GM08714 (cell line): ENCODE data around the gene WDR73.
A peak's percentile ranks its signal among the peaks of the same experiment; 100 is the strongest.

Experiments
- H3K4me3 ChIP-seq: fragments of 200-500 bp; sonication (Bioruptor generic); 2 replicates; pipeline ENCODE4 v1.5.1; 2014; ENCODE audit warnings: mild to moderate bottlenecking, low read length, inconsistent platforms
- ZNF274 ChIP-seq: IDR thresholded peaks from 2 replicates; pipeline ENCODE4 v1.6.1; 2012; ENCODE audit warnings: mild to moderate bottlenecking, low read depth, low read length

WDR73 gene

DNA sequence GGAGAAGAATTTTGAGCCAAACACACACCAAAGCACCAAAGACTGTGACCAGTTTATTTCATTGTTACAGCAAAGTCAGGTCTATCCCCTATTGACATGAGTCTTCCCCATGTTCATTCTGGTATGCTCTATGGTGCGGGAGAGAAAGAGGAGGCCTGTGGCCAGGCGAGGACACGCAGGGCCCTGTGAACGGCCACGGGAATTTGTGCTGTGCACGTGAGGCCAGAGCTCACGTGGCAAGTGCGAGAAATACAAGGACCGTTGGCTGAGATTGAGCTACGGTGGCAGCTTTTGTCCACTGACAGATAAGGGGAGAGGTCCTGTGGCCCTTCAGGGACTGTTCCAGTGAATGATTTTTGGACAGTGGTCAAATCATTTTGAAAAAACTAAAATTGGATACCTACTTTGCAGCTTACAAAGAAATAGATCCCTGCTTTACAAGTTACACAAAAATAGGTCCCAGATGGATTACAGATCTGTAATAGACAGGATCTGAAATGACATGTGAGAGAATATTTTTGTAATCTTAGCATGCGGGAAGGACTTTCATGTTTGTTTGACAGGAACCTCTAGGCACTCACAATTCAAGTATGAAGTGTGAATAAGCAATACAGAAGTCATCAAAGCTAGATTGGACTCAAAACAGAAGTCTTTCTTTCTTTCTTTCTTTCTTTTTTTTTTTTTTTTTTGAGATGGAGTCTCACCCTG lies 44.1 kb downstream of the WDR73 start:
- H3K4me3 ChIP-seq = no peak overlapping the region
- no peak for TF ChIP-seq ZNF274

DNA sequence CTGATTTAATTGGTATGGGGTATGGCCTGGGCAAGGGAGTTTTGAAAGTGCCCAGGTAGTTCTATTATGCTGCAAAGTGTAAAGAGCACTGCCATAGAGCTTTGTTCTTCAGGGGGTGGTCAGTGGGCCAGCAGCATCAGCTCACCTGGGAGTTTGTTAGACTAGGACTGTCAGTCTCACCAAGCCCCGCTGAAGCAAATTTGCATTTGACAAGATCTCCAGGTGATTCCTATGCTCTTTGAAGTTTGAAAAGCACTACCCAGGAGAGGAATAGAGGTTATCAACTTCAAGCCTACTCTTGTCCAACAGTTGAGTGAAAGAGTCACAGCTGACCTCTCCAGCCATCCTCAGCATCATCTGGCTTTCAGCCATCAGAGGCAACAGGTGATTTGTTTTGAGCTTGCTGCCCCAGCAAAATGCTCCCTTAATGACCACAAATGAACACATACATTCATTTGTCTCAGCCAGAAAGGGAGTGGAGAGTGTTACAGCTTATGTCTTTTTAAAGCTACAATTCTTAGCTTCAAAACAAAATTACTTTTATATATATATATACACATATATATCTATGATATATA lies 45.3 kb downstream of the WDR73 start:
- H3K4me3 ChIP-seq = no peak overlapping the region
- no peak for TF ChIP-seq ZNF274

DNA sequence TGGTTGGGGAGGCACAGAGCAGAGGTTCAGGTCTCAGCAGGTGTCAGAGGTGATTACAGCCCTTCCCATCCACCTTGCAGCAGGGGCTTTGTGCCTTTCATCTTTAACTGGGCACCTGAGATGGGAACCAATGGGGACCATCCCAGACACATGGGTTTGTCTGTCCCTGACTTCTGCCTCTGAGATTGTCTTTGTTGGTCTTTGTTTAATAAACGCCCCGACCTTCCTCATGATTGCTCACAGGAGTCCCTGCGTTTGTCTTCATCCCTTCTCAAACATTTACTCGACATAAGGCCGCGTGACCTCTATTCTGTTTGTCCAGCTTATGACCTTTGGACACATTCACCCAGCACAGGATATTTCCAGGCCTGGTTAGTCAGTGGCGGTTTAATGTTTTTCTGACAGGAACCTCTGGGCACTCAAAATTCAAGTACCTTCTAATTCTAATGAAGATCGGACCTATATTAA lies 47.4 kb downstream of the WDR73 start:
- H3K4me3 ChIP-seq = no peak overlapping the region
- TF ChIP-seq ZNF274 = no peak

DNA sequence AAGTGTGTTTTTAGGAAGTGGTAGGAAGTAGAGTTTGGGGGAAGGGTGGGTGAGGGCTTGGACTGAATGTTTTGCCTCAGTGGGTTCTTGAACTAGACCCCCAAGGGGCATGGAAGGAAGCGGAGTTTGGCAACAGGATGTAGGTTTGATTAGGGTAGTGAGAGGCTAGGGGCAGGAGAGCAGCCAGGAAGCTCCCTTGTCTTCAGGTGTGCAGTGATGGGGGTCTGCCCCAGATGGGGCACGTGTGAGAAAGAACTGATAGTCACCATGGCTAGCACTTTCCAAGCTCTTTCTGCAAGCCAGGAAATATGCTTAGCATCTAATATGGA lies 48.6 kb downstream of the WDR73 start:
- H3K4me3 ChIP-seq = no peak overlapping the region
- no peak for TF ChIP-seq ZNF274

DNA sequence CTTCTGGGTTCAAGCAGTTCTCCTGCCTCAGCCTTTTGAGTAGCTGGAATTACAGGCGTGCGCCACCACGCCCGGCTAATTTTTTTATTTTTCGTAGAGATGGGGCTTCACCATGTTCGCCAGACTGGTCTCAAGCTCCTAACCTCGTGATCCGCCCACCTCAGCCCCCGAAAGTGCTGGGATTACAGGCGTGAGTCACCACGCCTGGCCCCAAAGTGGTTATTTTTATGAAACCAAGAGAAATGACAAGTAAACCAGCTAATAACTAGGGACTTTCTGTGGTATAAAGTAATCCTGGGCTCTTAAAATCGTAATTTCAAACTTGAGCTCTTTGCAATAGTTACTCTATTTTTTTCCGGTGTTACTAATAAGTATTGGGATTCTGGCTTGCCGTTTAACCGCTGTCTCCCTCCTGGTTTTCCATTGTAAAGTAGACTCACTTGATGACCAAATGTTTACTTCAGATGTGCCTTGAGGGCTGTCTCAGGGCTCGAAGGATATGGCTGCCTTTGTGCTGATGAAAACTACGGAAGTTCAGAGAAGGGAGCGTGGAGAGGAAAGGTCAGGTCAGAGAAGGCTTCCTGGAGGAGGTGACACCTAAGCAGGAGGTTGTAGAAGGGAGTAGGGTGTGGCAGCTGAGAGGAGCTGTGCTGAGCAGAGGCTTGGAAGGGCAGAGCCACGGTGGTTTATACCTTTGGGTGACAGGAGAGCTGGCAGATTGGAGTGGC lies 49.1 kb downstream of the WDR73 start:
- TF ChIP-seq ZNF274 = no peak
- no peak overlapping the region for H3K4me3 ChIP-seq

GRCh38 chr15:84603630-84604379 lies 50.3 kb downstream of the WDR73 start:
- no peak overlapping the region for H3K4me3 ChIP-seq
- no peak for TF ChIP-seq ZNF274

DNA sequence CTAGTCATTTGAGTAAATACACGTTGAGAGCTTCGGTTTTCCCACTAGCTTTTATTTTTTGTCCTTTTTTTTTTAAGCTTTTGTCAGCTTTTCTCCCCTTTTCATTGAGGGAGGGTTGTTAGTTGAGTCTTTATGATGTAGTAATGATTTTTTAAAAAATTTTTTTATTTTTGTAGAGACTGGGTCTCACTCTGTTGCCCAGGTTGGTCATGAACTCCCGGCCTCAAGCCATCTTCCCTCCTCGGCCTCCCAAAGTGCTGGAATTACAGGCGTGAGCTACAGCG lies 52.6 kb downstream of the WDR73 start:
- no peak for TF ChIP-seq ZNF274
- H3K4me3 ChIP-seq = peak overlapping the region; percentile 85

DNA sequence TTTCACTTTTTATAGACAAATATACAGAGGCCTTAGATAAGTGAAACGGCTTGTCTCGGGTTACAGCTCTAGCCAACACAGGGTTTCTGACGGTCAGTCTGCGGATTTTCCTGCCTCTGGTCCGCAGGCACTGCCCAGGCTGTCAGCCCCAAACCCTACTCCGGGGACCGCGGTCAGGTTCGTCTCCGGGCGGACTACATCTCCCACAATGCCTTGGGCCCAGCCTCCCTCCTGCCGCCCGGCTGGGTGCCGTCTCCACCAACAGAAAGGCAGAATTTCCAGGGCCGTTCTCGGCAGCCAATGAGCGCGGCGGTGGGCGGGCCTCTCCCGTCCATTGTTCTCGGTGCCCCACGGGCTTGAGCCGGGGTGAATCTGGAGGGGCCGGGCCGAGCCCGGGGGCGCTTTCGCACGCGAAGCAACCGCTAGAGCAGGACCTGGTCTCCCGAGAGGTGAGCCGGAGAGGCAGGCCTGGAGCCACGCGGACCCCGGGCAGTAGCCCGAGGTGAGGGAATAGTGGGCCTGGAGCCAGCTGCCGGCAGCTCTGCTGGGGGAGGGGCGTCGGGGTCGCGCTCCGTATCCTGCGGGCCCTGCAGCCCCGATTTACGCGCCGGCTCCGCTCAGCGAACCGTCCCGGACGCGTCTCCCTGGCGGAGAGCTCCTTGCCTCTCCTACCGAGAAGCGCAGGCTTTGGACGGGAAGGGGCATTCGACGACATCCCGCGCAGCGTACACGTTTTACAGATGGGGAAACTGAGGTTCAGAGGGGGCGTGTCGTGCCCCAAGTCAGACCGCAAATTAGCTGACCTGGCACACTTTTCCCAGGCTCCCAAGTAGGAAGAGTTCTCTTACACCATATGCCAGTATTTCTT lies 53.2 kb downstream of the WDR73 start, which contains the start of gene ZSCAN2:
Gene ZSCAN2, plus strand, starts transcription at position 323 of the 868 bp plus-strand sequence. CDS start 2,919 bp downstream, outside the sequence.
- no peak for TF ChIP-seq ZNF274
- H3K4me3 ChIP-seq = peak within 1 kb of the TSS; percentile 85

DNA sequence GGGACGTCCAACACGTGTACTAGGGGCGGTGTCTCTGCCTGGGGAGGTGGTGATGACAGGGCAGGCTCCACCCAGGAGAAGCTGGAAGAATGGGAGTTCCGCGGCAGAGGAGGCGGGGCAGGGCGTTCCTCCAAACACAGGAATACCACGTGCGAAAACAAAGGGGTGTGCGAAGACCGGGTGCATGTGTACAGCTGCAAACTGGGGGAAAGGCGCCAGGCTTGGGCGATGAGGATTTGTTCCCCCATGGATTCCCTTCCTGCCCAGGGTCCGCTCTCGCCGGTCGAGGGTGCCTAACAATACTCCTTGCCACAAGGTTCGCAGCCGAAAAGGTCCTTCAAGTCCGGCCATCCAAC lies 53.8 kb downstream of the WDR73 start:
- peak overlapping the region; percentile 85; the same call in 1 of the 2 replicates for H3K4me3 ChIP-seq
- no peak for TF ChIP-seq ZNF274

DNA sequence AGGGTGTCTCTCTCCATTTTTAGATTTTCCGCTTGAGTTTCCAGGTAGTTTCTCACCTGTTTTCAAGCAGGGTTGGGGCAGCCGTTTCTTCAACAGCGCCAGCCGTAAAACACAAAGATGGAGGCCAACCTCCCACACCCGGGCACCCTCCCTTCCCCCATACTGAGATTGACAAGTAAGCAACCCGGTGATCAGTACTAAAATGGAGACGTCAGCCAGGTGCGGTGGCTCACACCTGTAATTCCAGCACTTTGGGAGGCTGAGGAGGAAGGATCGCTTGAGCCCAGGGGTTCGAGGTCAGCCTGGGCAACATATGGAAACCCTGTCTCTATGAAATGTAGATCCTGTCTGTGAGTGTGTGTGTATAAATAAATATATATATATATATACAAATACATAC lies 54.2 kb downstream of the WDR73 start:
- H3K4me3 ChIP-seq = no peak overlapping the region
- no peak for TF ChIP-seq ZNF274

- no peak for TF ChIP-seq ZNF274
- no peak overlapping the region for H3K4me3 ChIP-seq
Observed at GRCh38 chr15:84598993-84599392, 55.1 kb downstream of the WDR73 start.

DNA sequence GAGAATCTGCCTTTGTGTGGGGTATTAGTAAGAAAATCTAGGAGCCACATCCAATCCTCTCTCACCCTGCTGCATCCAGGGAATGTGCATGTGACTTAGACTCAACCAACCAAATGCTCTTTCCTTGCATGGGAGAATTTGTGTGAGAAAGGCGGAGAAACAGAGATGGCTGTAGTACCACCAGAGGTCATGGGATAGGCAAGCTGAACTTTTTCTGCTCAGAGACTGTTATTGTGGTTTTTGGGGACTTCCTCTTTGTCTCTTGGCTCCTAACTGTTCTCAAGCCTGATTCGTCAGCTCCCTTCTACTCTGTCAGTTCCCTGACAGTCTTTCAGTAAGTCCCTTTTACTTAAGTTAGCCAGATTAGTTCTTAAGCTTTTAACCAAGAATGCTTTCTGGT lies 55.8 kb downstream of the WDR73 start:
- no peak for TF ChIP-seq ZNF274
- no peak overlapping the region; the same call in 1 of the 2 replicates for H3K4me3 ChIP-seq

DNA sequence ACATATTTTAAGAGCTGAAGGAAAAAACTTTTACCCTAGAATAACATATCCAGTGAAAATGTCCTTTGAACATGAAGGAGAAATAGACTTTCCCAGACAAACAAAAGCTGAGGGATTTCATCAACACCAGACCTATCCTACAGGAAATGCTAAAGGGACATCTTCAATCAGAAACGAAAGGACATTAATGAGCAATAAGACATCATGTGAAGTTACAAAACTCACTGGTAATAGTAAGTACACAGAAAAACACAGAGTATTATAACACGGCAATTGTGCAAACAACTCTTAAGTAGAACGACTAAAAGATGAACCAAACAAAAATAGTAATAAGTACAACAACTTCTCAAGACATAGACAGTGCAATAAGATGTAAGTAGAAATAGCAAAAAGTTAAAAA lies 56.8 kb downstream of the WDR73 start:
- no peak overlapping the region for H3K4me3 ChIP-seq
- no peak for TF ChIP-seq ZNF274

DNA sequence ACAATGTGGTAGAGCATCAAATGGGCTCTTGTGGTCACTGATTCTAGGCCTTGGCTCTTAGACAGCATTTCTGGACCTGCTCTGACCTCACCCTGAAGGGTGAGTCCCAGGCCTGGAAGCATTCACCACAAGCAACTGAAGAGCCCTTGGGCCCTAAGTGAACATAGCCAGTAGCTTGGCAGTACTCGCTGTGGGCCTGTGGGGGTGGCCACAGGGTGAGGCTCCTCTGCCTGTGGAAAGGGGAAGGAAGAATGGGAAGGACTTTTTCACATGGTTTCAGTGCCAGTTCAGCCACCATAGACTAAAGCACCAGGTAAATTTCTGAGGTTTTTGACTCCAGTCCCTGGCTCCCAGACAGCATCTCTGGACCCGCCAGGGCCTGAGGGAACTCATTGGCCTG lies 58.4 kb downstream of the WDR73 start:
- TF ChIP-seq ZNF274 = no peak
- no peak overlapping the region for H3K4me3 ChIP-seq
